Measurements from ENCODE around the gene ZNF362.
A peak's percentile ranks its signal among the peaks of the same experiment; 100 is the strongest.

The ZNF362 gene

GRCh38 chr1:33324677-33325575 lies 68.6 kb downstream of the ZNF362 start:
- no peak for DNase-seq (ENCODE audit: low read depth, low spot score)

- DNase-seq (ENCODE audit: low read depth, low spot score) = no peak
These were observed 70.5 kb downstream of the ZNF362 start for GRCh38 chr1:33326785-33327184.

GRCh38 chr1:33327587-33328325 lies 71.5 kb downstream of the ZNF362 start:
- DNase-seq (ENCODE audit: low read depth, low spot score) = peak; percentile 94

- DNase-seq (ENCODE audit: low read depth, low spot score) = no peak
These were observed 72.5 kb downstream of the ZNF362 start for GRCh38 chr1:33328817-33329216.

- DNase-seq (ENCODE audit: low read depth, low spot score) = no peak
These were observed 73.5 kb downstream of the ZNF362 start for GRCh38 chr1:33329600-33330305.

- no peak for DNase-seq (ENCODE audit: low read depth, low spot score)
These were observed 74.1 kb downstream of the ZNF362 start for GRCh38 chr1:33330361-33330890.

GRCh38 chr1:33330906-33331305 lies 74.6 kb downstream of the ZNF362 start:
- DNase-seq (ENCODE audit: low read depth, low spot score) = no peak

- DNase-seq (ENCODE audit: low read depth, low spot score) = no peak
These were observed 75.4 kb downstream of the ZNF362 start for GRCh38 chr1:33331444-33332356.

GRCh38 chr1:33332357-33332789 lies 76.1 kb downstream of the ZNF362 start:
- DNase-seq (ENCODE audit: low read depth, low spot score) = peak; percentile 90

- no peak for DNase-seq (ENCODE audit: low read depth, low spot score)
These were observed 76.6 kb downstream of the ZNF362 start for GRCh38 chr1:33332881-33333280.

GRCh38 chr1:33334081-33334552 lies 77.8 kb downstream of the ZNF362 start:
- DNase-seq (ENCODE audit: low read depth, low spot score) = no peak

GRCh38 chr1:33335020-33335419 lies 78.7 kb downstream of the ZNF362 start:
- DNase-seq (ENCODE audit: low read depth, low spot score) = no peak

GRCh38 chr1:33336580-33336979 lies 80.3 kb downstream of the ZNF362 start:
- DNase-seq (ENCODE audit: low read depth, low spot score) = no peak

GRCh38 chr1:33337441-33337840 lies 81.1 kb downstream of the ZNF362 start:
- DNase-seq (ENCODE audit: low read depth, low spot score) = no peak

- DNase-seq (ENCODE audit: low read depth, low spot score) = peak; percentile 58
These were observed 81.8 kb downstream of the ZNF362 start for GRCh38 chr1:33338048-33338439.

- DNase-seq (ENCODE audit: low read depth, low spot score) = peak; percentile 73
These were observed 82.3 kb downstream of the ZNF362 start for GRCh38 chr1:33338440-33339211.

- DNase-seq (ENCODE audit: low read depth, low spot score) = no peak
These were observed 83.1 kb downstream of the ZNF362 start for GRCh38 chr1:33339413-33339812.

GRCh38 chr1:33341190-33341589 lies 84.9 kb downstream of the ZNF362 start:
- no peak for DNase-seq (ENCODE audit: low read depth, low spot score)

GRCh38 chr1:33342041-33342723 lies 85.9 kb downstream of the ZNF362 start:
- peak; percentile 97 for DNase-seq (ENCODE audit: low read depth, low spot score)
